ENCODE results near the gene ENO1. TPM values are rescaled to one million over a fixed set of nuclear protein-coding genes. Genes with fewer than 3 reads are reported as not detected.

Gene ENO1
- total and polyA plus RNA-seq, 9 of the 15 experiments (the other 6 are each of a cell fraction or from before 2014, with no cell fraction given) = 2,249 to 7,472 (median 2,868) TPM

GRCh38 chr1:8925960-8926359 lies 47.5 kb upstream of the ENO1 start:
- Histone ChIP-seq H2AFZ (ENCODE audit: low read depth, low read length) (no peak overlapping the region), H3K9me3 (replicated peaks; ENCODE audit: control insufficient read depth, insufficient read depth, low read depth, low read length) (no peaks in the 10 kb centered on the region), H3K4me3 (no peak overlapping the region), H3K27ac (ENCODE audit: extremely low read depth, low read depth, low read length) (no peak overlapping the region), H3K4me1 (replicated peaks in 1 of 2; ENCODE audit: control insufficient read depth in 2 of 2, insufficient read depth in 2 of 2, low read length in 2 of 2) (peaks cover 0 to 3% of the 10 kb centered on the region in 2 experiments; a peak in 1 of 5 replicates), H3K9ac (ENCODE audit: insufficient read depth in 1 of 2, low read depth in 2 of 2, low read length in 2 of 2) (no peak overlapping the region), H3K4me2 (ENCODE audit: insufficient read depth, low read length) (no peak overlapping the region), H4K20me1 (replicated peaks; ENCODE audit: control insufficient read depth, insufficient read depth, low read length) (no peaks in the 10 kb centered on the region), H3K27me3 (ENCODE audit: control insufficient read depth in 2 of 2, insufficient read depth in 2 of 2, low read length in 2 of 2) (peaks cover 45 to 70% of the 10 kb centered on the region in 2 experiments), H3K36me3 (ENCODE audit: control insufficient read depth, insufficient read depth, low read length) (no peaks in the 10 kb centered on the region), H3K79me2 (ENCODE audit: control insufficient read depth, insufficient read depth, low read length) (no peaks in the 10 kb centered on the region), H3K9me1 (ENCODE audit: control insufficient read depth, insufficient read depth, low read length) (no peaks in the 10 kb centered on the region)
- BruUV-seq (replicated peaks) = no TSS peak
- intact Hi-C loops (cut with micrococcal nuclease) (no loop called here), in situ Hi-C loops (cut with MboI) (no loop called here)
- 2% methylated on average over 9 of the region's 9 CpGs for WGBS (ENCODE audit: insufficient coverage, low coverage, missing lambda C conversion rate)
- POLR2A ChIA-PET = interaction anchor here (1.1 kb wide), 1 partner anchor 893 kb away, joined by 3 read pairs; no protein-coding TSS in a partner anchor
- CTCF ChIA-PET (ENCODE audit: low intra/inter-chr PET ratio) = no interaction called here
- no peak for TF ChIP-seq RCOR1 (IDR thresholded peaks at IDR 0.05; ENCODE audit: borderline replicate concordance in 1 of 2, low read depth in 2 of 2, low read length in 2 of 2)
- TF ChIP-seq USF2 (CRISPR knock-in tag; IDR thresholded peaks at IDR 0.05) = no peak
- no peak for TF ChIP-seq RBM14 (IDR thresholded peaks at IDR 0.05; ENCODE audit: borderline replicate concordance, insufficient read depth, low read depth, low read length)
- TF ChIP-seq JUN (IDR thresholded peaks at IDR 0.05; ENCODE audit: borderline replicate concordance, low read depth, low read length) = no peak
- TF ChIP-seq JUN (CRISPR knock-in tag; IDR thresholded peaks at IDR 0.05; ENCODE audit: borderline replicate concordance) = no peak
- no peak for TF ChIP-seq NCOA2 (IDR thresholded peaks at IDR 0.05; ENCODE audit: partially characterized antibody in 2 of 2)
- no peak for TF ChIP-seq GATA2 (CRISPR knock-in tag; IDR thresholded peaks at IDR 0.05)
- no peak for TF ChIP-seq STAG1 (CRISPR knock-in tag; IDR thresholded peaks at IDR 0.05; ENCODE audit: borderline replicate concordance)
- no peak for TF ChIP-seq SMAD3 (CRISPR knock-in tag; conservative IDR thresholded peaks at IDR 0.05)
- no peak for TF ChIP-seq NFYB (IDR thresholded peaks at IDR 0.05; ENCODE audit: extremely low read depth, insufficient read length)
- no peak for TF ChIP-seq SMC3 (conservative IDR thresholded peaks at IDR 0.05; ENCODE audit: insufficient read depth, low read depth, low read length)
- no peak for TF ChIP-seq RAD51 (IDR thresholded peaks at IDR 0.05; ENCODE audit: borderline replicate concordance, low read depth)
- no peak for TF ChIP-seq HMBOX1 (IDR thresholded peaks at IDR 0.05)
- TF ChIP-seq TCF7 (IDR thresholded peaks at IDR 0.05; ENCODE audit: borderline replicate concordance) = no peak
- no peak for TF ChIP-seq MYC (IDR thresholded peaks at IDR 0.05; ENCODE audit: low read depth, low read length)
- no peak for TF ChIP-seq MYC (CRISPR knock-in tag; IDR thresholded peaks at IDR 0.05; ENCODE audit: borderline replicate concordance, low read depth)
- ATAC-seq (no peak), DNase-seq (ENCODE audit: extremely low read depth in 1 of 4, low spot score in 3 of 4) (no peak), FAIRE-seq (no peak)
